GM19023 (cell line): ENCODE measurements around the gene TUBGCP6.

ENCODE experiments used
- ATAC-seq: cut with Tn5 transposase; IDR thresholded peaks from one replicate; pipeline ENCODE4 v1.9.1; 2021; ENCODE audit warnings: mild to moderate bottlenecking, moderate library complexity; ENCODE audit not compliant: unreplicated experiment

TUBGCP6 gene

GRCh38 chr22:50199251-50199721 lies 45.5 kb downstream of the TUBGCP6 start:
- ATAC-seq = no peak

- ATAC-seq = no peak
These were observed 46.2 kb downstream of the TUBGCP6 start for GRCh38 chr22:50198624-50199017.

- no peak for ATAC-seq
These were observed 46.8 kb downstream of the TUBGCP6 start for GRCh38 chr22:50197856-50198623.

- ATAC-seq = no peak
These were observed 47.6 kb downstream of the TUBGCP6 start for GRCh38 chr22:50197000-50197800.

- no peak for ATAC-seq
These were observed 48.6 kb downstream of the TUBGCP6 start for GRCh38 chr22:50196256-50196655.

GRCh38 chr22:50194037-50194805 lies 50.6 kb downstream of the TUBGCP6 start:
- ATAC-seq = no peak

GRCh38 chr22:50193621-50194020 lies 51.2 kb downstream of the TUBGCP6 start:
- ATAC-seq = no peak

- no peak for ATAC-seq
These were observed 52.2 kb downstream of the TUBGCP6 start for GRCh38 chr22:50192436-50193204.

- ATAC-seq = no peak
These were observed 53.7 kb downstream of the TUBGCP6 start for GRCh38 chr22:50190941-50191741.

GRCh38 chr22:50190182-50190940 lies 54.5 kb downstream of the TUBGCP6 start:
- ATAC-seq = peak; percentile 36

- no peak for ATAC-seq
These were observed 55.0 kb downstream of the TUBGCP6 start for GRCh38 chr22:50189849-50190181.

- ATAC-seq = no peak
These were observed 55.5 kb downstream of the TUBGCP6 start for GRCh38 chr22:50189184-50189848.

- no peak for ATAC-seq
These were observed 56.5 kb downstream of the TUBGCP6 start for GRCh38 chr22:50188356-50188755.

- ATAC-seq = no peak
These were observed 57.9 kb downstream of the TUBGCP6 start for GRCh38 chr22:50186761-50187523.

GRCh38 chr22:50186181-50186714 lies 58.6 kb downstream of the TUBGCP6 start:
- ATAC-seq = no peak

- peak; percentile 40 for ATAC-seq
These were observed 59.3 kb downstream of the TUBGCP6 start, which contains the start of gene TRABD for GRCh38 chr22:50185375-50186087. Gene TRABD (plus strand): TSS chr22:50185913. CDS start chr22:50193061, 7,148 bp downstream.

- ATAC-seq = no peak
These were observed 59.9 kb downstream of the TUBGCP6 start for GRCh38 chr22:50184902-50185374.
